GM21529 (cell line): ENCODE results near the gene PTPRF.
"Not testable (repeated sequence)": the region's sequence is repeated elsewhere in the genome, so short reads cannot be mapped to it uniquely, and the experiment has no call there.

Experiments used
- ATAC-seq: cut with Tn5 transposase; IDR thresholded peaks from one replicate; pipeline ENCODE4 v1.9.1; 2021; ENCODE audit not compliant: unreplicated experiment

Gene PTPRF

GRCh38 chr1:43622471-43622870 is 91.8 kb downstream of the PTPRF start:
- ATAC-seq = no peak

- ATAC-seq = no peak
These were observed 92.5 kb downstream of the PTPRF start for GRCh38 chr1:43622901-43623780.

GRCh38 chr1:43625063-43625780 is 94.5 kb downstream of the PTPRF start:
- no peak for ATAC-seq

- ATAC-seq = no peak
These were observed 101.5 kb downstream of the PTPRF start for GRCh38 chr1:43632135-43632670.

GRCh38 chr1:43634721-43635120 is 104.0 kb downstream of the PTPRF start:
- ATAC-seq = no peak

GRCh38 chr1:43636006-43636641 is 105.4 kb downstream of the PTPRF start:
- ATAC-seq = no peak

- no peak for ATAC-seq
These were observed 106.6 kb downstream of the PTPRF start for GRCh38 chr1:43637267-43637666.

GRCh38 chr1:43638381-43638780 is 107.7 kb downstream of the PTPRF start:
- ATAC-seq = not testable (repeated sequence)

GRCh38 chr1:43639976-43640794 is 109.5 kb downstream of the PTPRF start:
- ATAC-seq = no peak

GRCh38 chr1:43644558-43644957 is 113.9 kb downstream of the PTPRF start:
- no peak for ATAC-seq

GRCh38 chr1:43645461-43645860 is 114.8 kb downstream of the PTPRF start:
- ATAC-seq = no peak

GRCh38 chr1:43647331-43647730 is 116.6 kb downstream of the PTPRF start:
- ATAC-seq = not testable (repeated sequence)

GRCh38 chr1:43648221-43648847 is 117.7 kb downstream of the PTPRF start:
- ATAC-seq = no peak

GRCh38 chr1:43648876-43649477 is 118.3 kb downstream of the PTPRF start:
- no peak for ATAC-seq

- ATAC-seq = peak; percentile 57
These were observed 119.8 kb downstream of the PTPRF start for GRCh38 chr1:43650310-43651085.

- ATAC-seq = no peak
These were observed 120.5 kb downstream of the PTPRF start for GRCh38 chr1:43651188-43651587.

GRCh38 chr1:43651902-43652301 is 121.2 kb downstream of the PTPRF start:
- no peak for ATAC-seq

- ATAC-seq = no peak
These were observed 122.7 kb downstream of the PTPRF start for GRCh38 chr1:43653339-43653738.

- ATAC-seq = peak; percentile 25
These were observed 123.2 kb downstream of the PTPRF start for GRCh38 chr1:43653893-43654292.
